ENCODE results near the gene IKBKE.

Gene IKBKE

DNA sequence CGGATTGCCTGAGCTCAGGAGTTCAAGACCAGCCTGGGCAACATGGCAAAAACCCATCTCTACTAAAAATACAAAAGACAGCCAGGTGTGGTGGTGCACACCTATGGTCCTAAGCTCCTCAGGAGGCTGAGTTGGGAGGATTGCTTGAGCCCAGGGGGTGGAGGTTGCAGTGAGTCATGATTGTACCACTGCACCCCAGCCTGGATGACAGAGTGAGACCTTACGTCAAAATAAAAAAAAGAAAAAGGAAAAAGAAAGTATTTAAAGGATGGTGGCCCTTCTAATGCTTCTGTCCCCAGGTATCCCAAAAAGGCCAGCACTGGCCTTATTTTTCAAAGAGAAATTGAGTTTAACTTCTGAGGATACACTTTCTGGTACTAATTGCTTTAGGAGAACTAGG is 1.7 kb downstream of the IKBKE start:
- H3K27ac ChIP-seq = no peak overlapping the region

GRCh38 chr1:206472454-206472853 is 2.2 kb downstream of the IKBKE start:
- H3K27ac ChIP-seq = no peak overlapping the region
- TF ChIP-seq ZFX (IDR thresholded peaks at IDR 0.05) = no peak
- TF ChIP-seq, protein P1, sequence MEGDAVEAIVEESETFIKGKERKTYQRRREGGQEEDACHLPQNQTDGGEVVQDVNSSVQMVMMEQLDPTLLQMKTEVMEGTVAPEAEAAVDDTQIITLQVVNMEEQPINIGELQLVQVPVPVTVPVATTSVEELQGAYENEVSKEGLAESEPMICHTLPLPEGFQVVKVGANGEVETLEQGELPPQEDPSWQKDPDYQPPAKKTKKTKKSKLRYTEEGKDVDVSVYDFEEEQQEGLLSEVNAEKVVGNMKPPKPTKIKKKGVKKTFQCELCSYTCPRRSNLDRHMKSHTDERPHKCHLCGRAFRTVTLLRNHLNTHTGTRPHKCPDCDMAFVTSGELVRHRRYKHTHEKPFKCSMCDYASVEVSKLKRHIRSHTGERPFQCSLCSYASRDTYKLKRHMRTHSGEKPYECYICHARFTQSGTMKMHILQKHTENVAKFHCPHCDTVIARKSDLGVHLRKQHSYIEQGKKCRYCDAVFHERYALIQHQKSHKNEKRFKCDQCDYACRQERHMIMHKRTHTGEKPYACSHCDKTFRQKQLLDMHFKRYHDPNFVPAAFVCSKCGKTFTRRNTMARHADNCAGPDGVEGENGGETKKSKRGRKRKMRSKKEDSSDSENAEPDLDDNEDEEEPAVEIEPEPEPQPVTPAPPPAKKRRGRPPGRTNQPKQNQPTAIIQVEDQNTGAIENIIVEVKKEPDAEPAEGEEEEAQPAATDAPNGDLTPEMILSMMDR (conservative IDR thresholded peaks at IDR 0.05) = no peak

More for the DNA sequence above, 1.7 kb downstream of the IKBKE start:
- TF ChIP-seq ZFX (IDR thresholded peaks at IDR 0.05) = no peak
- TF ChIP-seq, protein P1 (conservative IDR thresholded peaks at IDR 0.05) = no peak

- no peak overlapping the region for H3K27ac ChIP-seq
- no peak for TF ChIP-seq ZFX (IDR thresholded peaks at IDR 0.05)
- TF ChIP-seq, protein P1 (conservative IDR thresholded peaks at IDR 0.05) = no peak
Measured at GRCh38 chr1:206472886-206473285, 2.6 kb downstream of the IKBKE start.

- TF ChIP-seq, protein P1 (conservative IDR thresholded peaks at IDR 0.05) = no peak
- TF ChIP-seq ZFX (IDR thresholded peaks at IDR 0.05) = no peak
- no peak overlapping the region for H3K27ac ChIP-seq
Measured at GRCh38 chr1:206476058-206476457, 5.8 kb downstream of the IKBKE start.

GRCh38 chr1:206476591-206476990 is 6.3 kb downstream of the IKBKE start:
- TF ChIP-seq, protein P1 (conservative IDR thresholded peaks at IDR 0.05) = no peak
- no peak for TF ChIP-seq ZFX (IDR thresholded peaks at IDR 0.05)
- H3K27ac ChIP-seq = no peak overlapping the region

- TF ChIP-seq, protein P1 (conservative IDR thresholded peaks at IDR 0.05) = no peak
- no peak for TF ChIP-seq ZFX (IDR thresholded peaks at IDR 0.05)
- no peak overlapping the region for H3K27ac ChIP-seq
Measured at GRCh38 chr1:206477110-206477509, 6.8 kb downstream of the IKBKE start.

DNA sequence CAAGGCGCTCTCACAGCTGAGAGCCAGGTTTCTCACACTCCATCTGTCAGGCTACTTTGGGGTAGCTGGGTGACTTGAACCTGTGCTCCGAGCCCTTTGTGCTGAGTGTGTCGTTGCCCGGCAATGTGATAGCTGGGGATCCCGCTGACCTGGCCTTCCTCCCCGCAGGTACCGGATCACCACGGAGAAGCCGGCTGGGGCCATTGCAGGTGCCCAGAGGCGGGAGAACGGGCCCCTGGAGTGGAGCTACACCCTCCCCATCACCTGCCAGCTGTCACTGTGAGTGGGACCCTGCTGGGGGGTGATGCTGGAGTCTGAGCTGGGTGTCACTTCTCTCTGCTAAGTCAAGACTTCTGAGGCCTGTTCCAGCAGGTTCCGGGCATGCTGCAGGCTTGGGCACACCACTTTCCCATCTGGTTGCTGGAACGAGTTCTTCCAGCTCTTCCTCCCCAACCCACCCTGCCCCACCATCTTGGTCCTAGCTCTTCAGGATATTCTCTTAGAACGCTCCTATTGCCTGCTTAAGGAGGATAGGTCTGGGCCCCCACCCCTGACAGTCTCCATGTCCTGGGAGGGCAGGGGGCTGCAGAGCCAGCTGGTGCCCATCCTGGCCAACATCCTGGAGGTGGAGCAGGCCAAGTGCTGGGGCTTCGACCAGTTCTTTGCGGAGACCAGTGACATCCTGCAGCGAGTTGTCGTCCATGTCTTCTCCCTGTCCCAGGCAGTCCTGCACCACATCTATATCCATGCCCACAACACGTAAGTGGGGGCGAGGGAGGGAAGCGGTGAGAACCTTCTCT is 7.5 kb downstream of the IKBKE start:
- no peak for TF ChIP-seq ZFX (IDR thresholded peaks at IDR 0.05)
- TF ChIP-seq, protein P1 (conservative IDR thresholded peaks at IDR 0.05) = no peak
- H3K27ac ChIP-seq = peak overlapping the region; percentile 28; the same call in 1 of the 2 replicates
